SK-N-MC (cell line): ENCODE data around the gene MAML2.

Source experiments
- EZH2 ChIP-seq: fragments of 200-600 bp; sonication (generic); IDR thresholded peaks from one replicate; pipeline ENCODE4 v1.6.1; 2017; ENCODE audit warnings: antibody characterized with exemption
- POLR2AphosphoS5 ChIP-seq: IDR thresholded peaks from 2 replicates; pipeline ENCODE4 v1.6.1; 2012; ENCODE audit warnings: mild to moderate bottlenecking, low read depth, low read length, borderline replicate concordance

DNA sequence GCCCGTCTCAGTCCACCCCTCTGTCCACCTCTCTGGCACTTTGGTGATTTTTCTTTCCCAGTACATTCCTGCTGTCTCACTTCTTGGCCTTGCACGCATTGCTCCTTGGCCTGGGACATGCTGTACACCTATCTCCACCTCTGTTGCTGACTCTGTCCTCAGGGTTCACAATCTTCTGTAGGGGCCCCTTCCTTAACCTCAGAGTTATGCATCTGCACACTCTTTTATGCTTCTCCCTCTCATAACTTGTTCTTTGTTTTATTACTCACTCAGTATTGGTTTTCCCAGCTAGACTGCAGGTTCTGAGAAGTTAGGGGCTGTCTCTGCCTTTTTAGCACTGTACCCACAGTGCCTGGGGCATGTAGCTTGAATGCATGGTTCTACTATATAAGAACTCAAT, 279.9 kb downstream of the MAML2 start:
- TF ChIP-seq EZH2 = no peak
- TF ChIP-seq POLR2AphosphoS5 = no peak
